ENCODE measurements around the gene PSME3. TPM values are rescaled to one million over a fixed set of nuclear protein-coding genes. Genes with fewer than 3 reads are reported as not detected.

Gene PSME3
- polyA plus RNA-seq (2011; rRNA removed) (65.7 and 101 TPM in 2 replicates), polyA minus RNA-seq (2011; rRNA and poly(A)+ RNA removed) (27.3 and 27.6 TPM in 2 replicates)

- no peak for TF ChIP-seq CTCF (IDR thresholded peaks at IDR 0.05; ENCODE audit: insufficient read depth, low read depth, low read length)
- peaks cover 5% of the 10 kb centered on the region for H3K36me3 ChIP-seq (ENCODE audit: control insufficient read depth, insufficient read depth, low read length)
- DNase-seq (ENCODE audit: low read depth) = no peak
- ChIA-PET CTCF (interaction anchor here (1.1 to 5.5 kb wide), 3 partner anchors 10 to 165 kb away, joined by 3 to 34 read pairs (median 4); partner anchors contain the start of genes BECN1 and RPL27), POLR2A (interaction anchor here (1.3 kb wide), 1 partner anchor 9 kb away, joined by 8 read pairs; the partner anchor contains the start of gene BECN1)
- H3K27me3 ChIP-seq (ENCODE audit: control insufficient read depth, insufficient read depth, low read length) = no peaks in the 10 kb centered on the region
- peak within 1 kb of the TSS; percentile 74 for H3K4me3 ChIP-seq (ENCODE audit: low read depth, low read length)
Measured at GRCh38 chr17:42832934-42833766, at the start of gene PSME3. PSME3 (plus strand) TSS chr17:42833397; CDS start chr17:42833632, 235 bp downstream.

- no peak for DNase-seq (ENCODE audit: low read depth)
- ChIA-PET CTCF (no interaction called here), POLR2A (interaction anchor here (0.7 kb wide), 1 partner anchor 179 kb away, joined by 5 read pairs; no protein-coding TSS in a partner anchor)
- H3K4me3 ChIP-seq (ENCODE audit: low read depth, low read length) = no peak overlapping the region
- no peak for TF ChIP-seq CTCF (IDR thresholded peaks at IDR 0.05; ENCODE audit: insufficient read depth, low read depth, low read length)
- H3K27me3 ChIP-seq (ENCODE audit: control insufficient read depth, insufficient read depth, low read length) = no peaks in the 10 kb centered on the region
- H3K36me3 ChIP-seq (ENCODE audit: control insufficient read depth, insufficient read depth, low read length) = peaks cover 7% of the 10 kb centered on the region; the same call in 1 of the 2 replicates
Measured at GRCh38 chr17:42783791-42784138, 49.4 kb upstream of the PSME3 start.

- DNase-seq (ENCODE audit: low read depth) = no peak
- CTCF ChIA-PET = interaction anchor here (0.8 kb wide), 1 partner anchor 9 kb away, joined by 3 read pairs; no protein-coding TSS in a partner anchor
- POLR2A ChIA-PET = no interaction called here
- no peak for TF ChIP-seq CTCF (IDR thresholded peaks at IDR 0.05; ENCODE audit: insufficient read depth, low read depth, low read length)
- Histone ChIP-seq H3K4me3 (ENCODE audit: low read depth, low read length) (no peak overlapping the region), H3K27me3 (ENCODE audit: control insufficient read depth, insufficient read depth, low read length) (no peaks in the 10 kb centered on the region), H3K36me3 (ENCODE audit: control insufficient read depth, insufficient read depth, low read length) (peaks cover 4% of the 10 kb centered on the region; the same call in 1 of the 2 replicates)
Measured at GRCh38 chr17:42784409-42784808, 48.8 kb upstream of the PSME3 start.

- peaks cover 4% of the 10 kb centered on the region; the same call in 1 of the 2 replicates for H3K36me3 ChIP-seq (ENCODE audit: control insufficient read depth, insufficient read depth, low read length)
- TF ChIP-seq CTCF (IDR thresholded peaks at IDR 0.05; ENCODE audit: insufficient read depth, low read depth, low read length) = no peak
- H3K4me3 ChIP-seq (ENCODE audit: low read depth, low read length) = no peak overlapping the region
- ChIA-PET POLR2A (no interaction called here), CTCF (interaction anchor here (0.8 kb wide), 1 partner anchor 8 kb away, joined by 3 read pairs; no protein-coding TSS in a partner anchor)
- no peaks in the 10 kb centered on the region for H3K27me3 ChIP-seq (ENCODE audit: control insufficient read depth, insufficient read depth, low read length)
- DNase-seq (ENCODE audit: low read depth) = no peak
Measured at GRCh38 chr17:42784811-42785592, 48.2 kb upstream of the PSME3 start.

GRCh38 chr17:42787266-42787665, 45.9 kb upstream of the PSME3 start:
- Histone ChIP-seq H3K27me3 (ENCODE audit: control insufficient read depth, insufficient read depth, low read length) (no peaks in the 10 kb centered on the region), H3K4me3 (ENCODE audit: low read depth, low read length) (no peak overlapping the region), H3K36me3 (ENCODE audit: control insufficient read depth, insufficient read depth, low read length) (peaks cover 4% of the 10 kb centered on the region)
- no peak for TF ChIP-seq CTCF (IDR thresholded peaks at IDR 0.05; ENCODE audit: insufficient read depth, low read depth, low read length)
- ChIA-PET CTCF (interaction anchor here (1.0 kb wide), 1 partner anchor 35 kb away, joined by 3 read pairs; no protein-coding TSS in a partner anchor), POLR2A (no interaction called here)
- no peak for DNase-seq (ENCODE audit: low read depth)

All from BJ (cell line).